A549 (cell line): ENCODE data around the gene EHD2. TPM values are rescaled to one million over a fixed set of nuclear protein-coding genes. Genes with fewer than 3 reads are reported as not detected.

ENCODE experiments used
- ATAC-seq, 2 experiments: fragments of 200-7000 bp in 1 of 2; fragments of >200 bp in 1 of 2; cut with Nextera tagmentation in 1 of 2; cut with Tn5 transposase in 1 of 2; 3 replicates each; pipeline versions ENCODE4 v1.8.0 to v1.9.1; 2018 to 2020; ENCODE audit warnings: mild to moderate bottlenecking in 1 of 2, moderate library complexity in 1 of 2
- CTCF ChIA-PET: fragments of 300-600 bp; sonication (Branson Sonifier 250); formaldehyde crosslinking; extraction: SDS; loops from one replicate; lab custom pipeline; 2021; ENCODE audit warnings: antibody characterized with exemption, inconsistent platforms; lab: Yijun Ruan, JAX
- POLR2A ChIA-PET: fragments of 350-600 bp; formaldehyde crosslinking; extraction: SDS; loops from one replicate; lab custom pipeline; 2021; ENCODE audit warnings: antibody characterized with exemption, inconsistent platforms; lab: Yijun Ruan, JAX
- DNase-seq, 2 experiments: peaks; one replicate each; pipeline versions ENCODE4 v3.0.0 to v3.0.0-alpha.2; 2011 to 2016; ENCODE audit warnings: low read depth in 1 of 2, low spot score in 1 of 2
- FAIRE-seq: peaks from 2 replicates; lab custom pipeline; 2011; peaks lifted over from hg19 to GRCh38; lab: Jason Lieb, UNC
- H3K27ac ChIP-seq, 2 experiments: fragments of >200 bp; sonication (Bioruptor Twin); formaldehyde crosslinking; 3 replicates each; pipeline ENCODE4 v1.5.1; 2016 to 2017
- H3K4me1 ChIP-seq: fragments of >200 bp; sonication (Bioruptor Twin); formaldehyde crosslinking; 3 replicates; pipeline ENCODE4 v1.6.1; 2016
- H3K4me2 ChIP-seq: fragments of >200 bp; sonication (Bioruptor Twin); formaldehyde crosslinking; 3 replicates; pipeline ENCODE4 v1.6.1; 2016
- H3K4me3 ChIP-seq: fragments of >200 bp; sonication (Bioruptor Twin); formaldehyde crosslinking; 3 replicates; pipeline ENCODE4 v1.5.1; 2016
- H3K9me3 ChIP-seq: fragments of >200 bp; sonication (Bioruptor Twin); formaldehyde crosslinking; 3 replicates; pipeline ENCODE4 v1.6.1; 2016
- CBX2 ChIP-seq: fragments of 200-600 bp; sonication (generic); IDR thresholded peaks from 2 replicates; pipeline ENCODE4 v1.6.1; 2016; ENCODE audit warnings: low read depth, mild to moderate bottlenecking, borderline replicate concordance
- CEBPB ChIP-seq, 2 experiments: fragments of >200 bp in 1 of 2; sonication (Bioruptor Twin) in 1 of 2; formaldehyde crosslinking in 1 of 2; IDR thresholded peaks; 2 replicates each; pipeline ENCODE4 v1.6.1; 2012 to 2016
- CHD2 ChIP-seq: fragments of 150-350 bp; IDR thresholded peaks from 2 replicates; pipeline ENCODE4 v1.6.1; 2014; ENCODE audit warnings: low read length; ENCODE audit not compliant: partially characterized antibody
- CHD4 ChIP-seq: fragments of 200-600 bp; sonication (generic); IDR thresholded peaks from 2 replicates; pipeline ENCODE4 v1.6.1; 2016; ENCODE audit warnings: antibody characterized with exemption, mild to moderate bottlenecking, borderline replicate concordance
- EHF ChIP-seq: fragments of 250-450 bp; sonication (Bioruptor Pico); IDR thresholded peaks from 2 replicates; pipeline ENCODE4 v1.5.0; 2020; ENCODE audit warnings: mild to moderate bottlenecking
- EHMT2 ChIP-seq: fragments of 200-600 bp; sonication (generic); IDR thresholded peaks from 2 replicates; pipeline ENCODE4 v1.6.1; 2016; ENCODE audit warnings: antibody characterized with exemption, low read depth, mild to moderate bottlenecking, moderate library complexity
- ESRRA ChIP-seq: fragments of 150-350 bp; IDR thresholded peaks from 2 replicates; pipeline ENCODE4 v1.6.1; 2014; ENCODE audit warnings: mild to moderate bottlenecking, low read length, borderline replicate concordance
- FOSL2 ChIP-seq, 2 experiments: fragments of 450-650 bp in 1 of 2; fragments of >200 bp in 1 of 2; sonication (Bioruptor Twin) in 1 of 2; formaldehyde crosslinking; IDR thresholded peaks; 2 replicates each; pipeline versions ENCODE4 v1.5.0 to v1.6.1; 2016 to 2020; ENCODE audit warnings: mild to moderate bottlenecking in 1 of 2, moderate library complexity in 1 of 2
- HDAC2 ChIP-seq: fragments of 200-600 bp; sonication (generic); IDR thresholded peaks from 2 replicates; pipeline ENCODE4 v1.6.1; 2016
- HEYL ChIP-seq: fragments of 250-450 bp; sonication (Bioruptor Pico); IDR thresholded peaks from 2 replicates; pipeline ENCODE4 v1.8.0; 2021; ENCODE audit warnings: mild to moderate bottlenecking, moderate library complexity
- HOXA7 ChIP-seq: fragments of 250-450 bp; sonication (Bioruptor Pico); IDR thresholded peaks from 2 replicates; pipeline ENCODE4 v1.5.0; 2020; ENCODE audit warnings: mild to moderate bottlenecking, moderate library complexity
- HOXB13 ChIP-seq: fragments of 250-450 bp; sonication (Bioruptor Pico); IDR thresholded peaks from 2 replicates; pipeline ENCODE4 v1.5.0; 2020; ENCODE audit warnings: low read depth, mild to moderate bottlenecking, moderate library complexity
- HOXB5 ChIP-seq: fragments of 250-450 bp; sonication (Bioruptor Pico); IDR thresholded peaks from 2 replicates; pipeline ENCODE4 v1.5.0; 2020; ENCODE audit warnings: mild to moderate bottlenecking, moderate library complexity
- JUN ChIP-seq, 2 experiments: fragments of >200 bp; sonication (Bioruptor Twin); formaldehyde crosslinking; IDR thresholded peaks; 2 replicates in 1 of 2; 3 replicates in 1 of 2; pipeline ENCODE4 v1.6.1; 2016 to 2017
- KDM1A ChIP-seq: fragments of 200-600 bp; sonication (generic); IDR thresholded peaks from 2 replicates; pipeline ENCODE4 v1.6.1; 2016; ENCODE audit warnings: low read depth, mild to moderate bottlenecking
- KDM5A ChIP-seq: fragments of 200-600 bp; sonication (generic); IDR thresholded peaks from 2 replicates; pipeline ENCODE4 v1.6.1; 2016; ENCODE audit warnings: antibody characterized with exemption, mild to moderate bottlenecking
- MAFK ChIP-seq: fragments of 450-650 bp; IDR thresholded peaks from 2 replicates; pipeline ENCODE4 v1.6.1; 2014; ENCODE audit not compliant: partially characterized antibody
- MYC ChIP-seq: IDR thresholded peaks from 2 replicates; pipeline ENCODE4 v1.6.1; 2012; ENCODE audit warnings: mild to moderate bottlenecking, inconsistent platforms, low read length, improper control_type of control experiment, borderline replicate concordance
- NFE2L2 ChIP-seq: fragments of 150-350 bp; conservative IDR thresholded peaks from 2 replicates; pipeline ENCODE4 v1.6.1; 2014; ENCODE audit warnings: low read length
- NPAS2 ChIP-seq: fragments of 250-450 bp; sonication (Bioruptor Pico); IDR thresholded peaks from 2 replicates; pipeline ENCODE4 v1.8.0; 2022; ENCODE audit warnings: mild to moderate bottlenecking, moderate library complexity, borderline replicate concordance
- NR3C1 ChIP-seq: fragments of >200 bp; sonication (Bioruptor Twin); formaldehyde crosslinking; IDR thresholded peaks from 3 replicates; pipeline ENCODE4 v1.6.1; 2017
- POLR2A ChIP-seq: IDR thresholded peaks from 2 replicates; pipeline ENCODE4 v1.6.1; 2012; ENCODE audit warnings: mild to moderate bottlenecking, low read length
- POLR2AphosphoS2 ChIP-seq: conservative IDR thresholded peaks from 2 replicates; pipeline ENCODE4 v1.6.1; 2012; ENCODE audit warnings: low read length, improper control_type of control experiment, inconsistent platforms
- RARB ChIP-seq: fragments of 250-450 bp; sonication (Bioruptor Pico); IDR thresholded peaks from 2 replicates; pipeline ENCODE4 v1.8.0; 2021; ENCODE audit warnings: mild to moderate bottlenecking, moderate library complexity
- RFX5 ChIP-seq: fragments of 450-650 bp; IDR thresholded peaks from 2 replicates; pipeline ENCODE4 v1.7.1; 2014; ENCODE audit warnings: antibody characterized with exemption, mild to moderate bottlenecking, moderate library complexity
- RNF2 ChIP-seq: fragments of 200-600 bp; sonication (generic); IDR thresholded peaks from 2 replicates; pipeline ENCODE4 v1.6.1; 2016; ENCODE audit warnings: low read depth, mild to moderate bottlenecking, antibody characterized with exemption, moderate library complexity, borderline replicate concordance
- TP53 ChIP-seq: fragments of 250-450 bp; sonication (Bioruptor Pico); IDR thresholded peaks from 2 replicates; pipeline ENCODE4 v1.5.0; 2021; ENCODE audit warnings: mild to moderate bottlenecking, moderate library complexity
- ZC3H11A ChIP-seq: fragments of 450-650 bp; IDR thresholded peaks from 2 replicates; pipeline ENCODE4 v1.6.1; 2014; ENCODE audit warnings: antibody characterized with exemption, mild to moderate bottlenecking
- ZFP36 ChIP-seq: fragments of 450-650 bp; IDR thresholded peaks from 2 replicates; pipeline ENCODE4 v1.6.1; 2014; ENCODE audit warnings: borderline replicate concordance; ENCODE audit not compliant: partially characterized antibody
- ZSCAN20 ChIP-seq: fragments of 250-450 bp; sonication (Bioruptor Pico); IDR thresholded peaks from 2 replicates; pipeline ENCODE4 v1.8.0; 2022; ENCODE audit warnings: mild to moderate bottlenecking, moderate library complexity
- WGBS: methylation state at CpG from one replicate; pipeline ENCODE4 v1.1.6; 2017; ENCODE audit errors: missing lambda C conversion rate; 5-methylcytosine and 5-hydroxymethylcytosine counted together
- polyA plus RNA-seq, 4 experiments: library from polyadenylated mRNA; depleted of rRNA in 3 of 4; stranded (reverse); fragments of >200 nt; fragmentation: RNase III in 1 of 4; extraction: RNeasy Plus Mini Kit Qiagen cat#74134 plus additional on column Dnase treatment in 1 of 4; gene quantifications; 2 replicates in 3 of 4; 3 replicates in 1 of 4; pipeline ENCODE4 v1.2.3, GENCODE V29; 2011 to 2017
- TF ChIP-seq, protein P1 (sequence below): fragments of 250-450 bp; sonication (Bioruptor Pico); IDR thresholded peaks from 2 replicates; pipeline ENCODE4 v1.5.0; 2020; ENCODE audit warnings: low read depth, mild to moderate bottlenecking, moderate library complexity
- TF ChIP-seq, protein P2 (sequence below): fragments of >200 bp; sonication (Bioruptor Twin); formaldehyde crosslinking; IDR thresholded peaks from 2 replicates; pipeline ENCODE4 v1.6.1; 2016
- TF ChIP-seq, protein P3 (sequence below): IDR thresholded peaks from 2 replicates; pipeline ENCODE4 v1.6.1; 2012; ENCODE audit warnings: low read depth, borderline replicate concordance
- TF ChIP-seq, protein P4 (sequence below): IDR thresholded peaks from 2 replicates; pipeline ENCODE4 v1.6.1; 2012
- TF ChIP-seq, protein P5 (sequence below): fragments of >200 bp; sonication (Bioruptor Twin); formaldehyde crosslinking; IDR thresholded peaks from 3 replicates; pipeline ENCODE4 v1.5.1; 2016
- TF ChIP-seq, protein P6 (sequence below): IDR thresholded peaks from 2 replicates; pipeline ENCODE4 v1.6.1; 2012

The EHD2 gene
- polyA plus RNA-seq, 2 of the 4 experiments (the other 2 are of a cell fraction), result 32.3 to 105 TPM

DNA sequence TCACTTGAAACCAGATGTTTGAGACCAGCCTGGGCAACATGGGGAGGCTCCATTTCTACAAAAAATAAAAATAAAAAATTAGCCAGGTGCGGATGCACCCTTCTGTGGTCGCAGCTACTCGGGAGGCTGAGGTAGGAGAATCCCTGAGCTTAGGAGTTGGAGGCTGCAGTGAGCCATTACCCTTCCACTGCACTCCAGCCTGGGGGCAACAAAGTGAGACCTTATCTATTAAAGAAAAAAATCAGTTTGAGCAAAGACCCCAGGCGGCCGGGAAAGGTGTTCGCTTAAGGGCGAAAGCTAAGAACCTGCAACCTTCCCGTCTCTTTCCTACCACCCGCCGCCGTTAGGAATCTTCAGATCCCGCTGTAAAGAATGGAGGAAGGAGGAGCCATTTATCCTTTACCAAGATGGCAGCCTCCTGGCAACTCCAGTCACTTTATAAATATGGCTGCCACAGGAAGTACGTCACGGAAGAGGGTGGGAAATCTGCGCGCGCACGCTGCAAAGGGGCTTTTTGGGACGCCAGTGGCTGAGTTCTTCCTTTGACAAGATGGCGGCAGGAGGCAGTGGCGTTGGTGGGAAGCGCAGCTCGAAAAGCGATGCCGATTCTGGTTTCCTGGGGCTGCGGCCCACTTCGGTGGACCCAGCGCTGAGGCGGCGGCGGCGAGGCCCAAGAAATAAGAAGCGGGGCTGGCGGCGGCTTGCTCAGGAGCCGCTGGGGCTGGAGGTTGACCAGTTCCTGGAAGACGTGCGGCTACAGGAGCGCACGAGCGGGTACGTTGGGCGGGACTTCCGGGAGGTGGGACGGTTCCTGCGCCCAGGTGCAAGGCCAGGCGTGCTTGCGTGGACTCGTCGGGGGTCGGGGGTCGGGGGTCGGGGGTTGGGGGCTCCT, 32.0 kb downstream of the EHD2 start, which contains the start of gene NOP53:
TSS of gene NOP53 (plus strand) at position 537 of the 892 bp plus-strand sequence. CDS start at position 551, 14 bp downstream.
- 2% methylated on average over 43 of the region's 53 CpGs for WGBS
- CTCF ChIA-PET, result interaction anchor here (0.7 to 42.0 kb wide), 10 partner anchors 10 to 309 kb away, joined by 3 to 1389 read pairs (median 6); partner anchors contain the start of gene EHD2
- Histone ChIP-seq H3K4me2 (peak within 1 kb of the TSS; percentile 72), H3K9me3 (no peaks in the 10 kb centered on the region), H3K27ac (peak within 1 kb of the TSS; percentile 95 to 96), H3K4me3 (peak within 1 kb of the TSS; percentile 56), H3K4me1 (peaks cover 33% of the 10 kb centered on the region)
- DNase-seq, result peak; percentile 99
- FAIRE-seq, result no peak
- ATAC-seq, result peak; percentile 64 to 75
- POLR2A ChIA-PET, result interaction anchor here (0.6 to 4.5 kb wide), 12 partner anchors 10 to 430 kb away, joined by 3 to 69 read pairs (median 3); partner anchors contain the start of gene EHD2
- TF ChIP-seq ZC3H11A (no peak), POLR2AphosphoS2 (peak; percentile 87), HOXB5 (CRISPR knock-in tag) (peak; percentile 97), TP53 (peak; percentile 96), NPAS2 (CRISPR knock-in tag) (no peak), RARB (peak; percentile 90), JUN (IDR thresholded peaks at IDR 0.05) (peak; percentile 94 to 98), HOXB13 (CRISPR knock-in tag) (peak; percentile 96), KDM1A (no peak; the same call in 1 of the 2 replicates), POLR2A (peak; percentile 76), HOXA7 (CRISPR knock-in tag) (peak; percentile 95), ZSCAN20 (CRISPR knock-in tag) (peak; percentile 94), FOSL2 (IDR thresholded peaks at IDR 0.05) (no peak), FOSL2 (CRISPR knock-in tag; IDR thresholded peaks at IDR 0.05) (peak; percentile 45), EHF (peak; percentile 98), CBX2 (no peak), HEYL (CRISPR knock-in tag) (peak; percentile 82; the same call in 1 of the 2 replicates), HDAC2 (no peak), RFX5 (peak; percentile 60; the same call in 1 of the 2 replicates), MAFK (no peak), MYC (peak; percentile 68; the same call in 1 of the 2 replicates), CHD2 (no peak), RNF2 (no peak), CHD4 (0 out of 2 replicates have a peak, but pooled peaks have one; percentile 23), KDM5A (peak; percentile 63), ZFP36 (no peak), ESRRA (no peak), NFE2L2 (no peak), CEBPB (IDR thresholded peaks at IDR 0.05) (no peak), EHMT2 (peak; percentile 99), NR3C1 (no peak)
- TF ChIP-seq, protein P1, sequence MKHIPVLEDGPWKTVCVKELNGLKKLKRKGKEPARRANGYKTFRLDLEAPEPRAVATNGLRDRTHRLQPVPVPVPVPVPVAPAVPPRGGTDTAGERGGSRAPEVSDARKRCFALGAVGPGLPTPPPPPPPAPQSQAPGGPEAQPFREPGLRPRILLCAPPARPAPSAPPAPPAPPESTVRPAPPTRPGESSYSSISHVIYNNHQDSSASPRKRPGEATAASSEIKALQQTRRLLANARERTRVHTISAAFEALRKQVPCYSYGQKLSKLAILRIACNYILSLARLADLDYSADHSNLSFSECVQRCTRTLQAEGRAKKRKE (CRISPR knock-in tag), result peak; percentile 80
- TF ChIP-seq, protein P2, sequence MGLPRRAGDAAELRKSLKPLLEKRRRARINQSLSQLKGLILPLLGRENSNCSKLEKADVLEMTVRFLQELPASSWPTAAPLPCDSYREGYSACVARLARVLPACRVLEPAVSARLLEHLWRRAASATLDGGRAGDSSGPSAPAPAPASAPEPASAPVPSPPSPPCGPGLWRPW, result no peak
- TF ChIP-seq, protein P3, sequence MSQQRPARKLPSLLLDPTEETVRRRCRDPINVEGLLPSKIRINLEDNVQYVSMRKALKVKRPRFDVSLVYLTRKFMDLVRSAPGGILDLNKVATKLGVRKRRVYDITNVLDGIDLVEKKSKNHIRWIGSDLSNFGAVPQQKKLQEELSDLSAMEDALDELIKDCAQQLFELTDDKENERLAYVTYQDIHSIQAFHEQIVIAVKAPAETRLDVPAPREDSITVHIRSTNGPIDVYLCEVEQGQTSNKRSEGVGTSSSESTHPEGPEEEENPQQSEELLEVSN, result no peak; the same call in 1 of the 2 replicates
- TF ChIP-seq, protein P4, sequence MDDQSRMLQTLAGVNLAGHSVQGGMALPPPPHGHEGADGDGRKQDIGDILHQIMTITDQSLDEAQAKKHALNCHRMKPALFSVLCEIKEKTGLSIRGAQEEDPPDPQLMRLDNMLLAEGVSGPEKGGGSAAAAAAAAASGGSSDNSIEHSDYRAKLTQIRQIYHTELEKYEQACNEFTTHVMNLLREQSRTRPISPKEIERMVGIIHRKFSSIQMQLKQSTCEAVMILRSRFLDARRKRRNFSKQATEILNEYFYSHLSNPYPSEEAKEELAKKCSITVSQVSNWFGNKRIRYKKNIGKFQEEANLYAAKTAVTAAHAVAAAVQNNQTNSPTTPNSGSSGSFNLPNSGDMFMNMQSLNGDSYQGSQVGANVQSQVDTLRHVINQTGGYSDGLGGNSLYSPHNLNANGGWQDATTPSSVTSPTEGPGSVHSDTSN, result peak; percentile 77; the same call in 1 of the 2 replicates
- TF ChIP-seq, protein P5, sequence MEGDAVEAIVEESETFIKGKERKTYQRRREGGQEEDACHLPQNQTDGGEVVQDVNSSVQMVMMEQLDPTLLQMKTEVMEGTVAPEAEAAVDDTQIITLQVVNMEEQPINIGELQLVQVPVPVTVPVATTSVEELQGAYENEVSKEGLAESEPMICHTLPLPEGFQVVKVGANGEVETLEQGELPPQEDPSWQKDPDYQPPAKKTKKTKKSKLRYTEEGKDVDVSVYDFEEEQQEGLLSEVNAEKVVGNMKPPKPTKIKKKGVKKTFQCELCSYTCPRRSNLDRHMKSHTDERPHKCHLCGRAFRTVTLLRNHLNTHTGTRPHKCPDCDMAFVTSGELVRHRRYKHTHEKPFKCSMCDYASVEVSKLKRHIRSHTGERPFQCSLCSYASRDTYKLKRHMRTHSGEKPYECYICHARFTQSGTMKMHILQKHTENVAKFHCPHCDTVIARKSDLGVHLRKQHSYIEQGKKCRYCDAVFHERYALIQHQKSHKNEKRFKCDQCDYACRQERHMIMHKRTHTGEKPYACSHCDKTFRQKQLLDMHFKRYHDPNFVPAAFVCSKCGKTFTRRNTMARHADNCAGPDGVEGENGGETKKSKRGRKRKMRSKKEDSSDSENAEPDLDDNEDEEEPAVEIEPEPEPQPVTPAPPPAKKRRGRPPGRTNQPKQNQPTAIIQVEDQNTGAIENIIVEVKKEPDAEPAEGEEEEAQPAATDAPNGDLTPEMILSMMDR, result no peak
- TF ChIP-seq, protein P6, sequence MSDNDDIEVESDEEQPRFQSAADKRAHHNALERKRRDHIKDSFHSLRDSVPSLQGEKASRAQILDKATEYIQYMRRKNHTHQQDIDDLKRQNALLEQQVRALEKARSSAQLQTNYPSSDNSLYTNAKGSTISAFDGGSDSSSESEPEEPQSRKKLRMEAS, result peak; percentile 81
